ENCODE results near the gene PACRG. TPM values are rescaled to one million over a fixed set of nuclear protein-coding genes. Genes with fewer than 3 reads are reported as not detected.

Gene PACRG
- total RNA-seq, 3 donors from 2014 or later: 0.64 to 6.4 (median 4.6) TPM

GRCh38 chr6:162706232-162706631 lies 21.5 kb upstream of the PACRG start:
- Histone ChIP-seq H3K4me3 (peak overlapping the region in 1 of 3 donors; percentile 32), H3K27ac (peak overlapping the region in 1 of 2 donors; percentile 14), H3K27me3 (no peaks in the 10 kb centered on the region), H3K36me3 (no peaks in the 10 kb centered on the region), H3K4me1 (no peaks in the 10 kb centered on the region), H3K9me3 (no peaks in the 10 kb centered on the region)
- DNase-seq (ENCODE audit: low spot score in 2 of 2): peak; percentile 19 to 52
- no peak for TF ChIP-seq POLR2A (IDR thresholded peaks at IDR 0.05)
- TF ChIP-seq, protein P1, sequence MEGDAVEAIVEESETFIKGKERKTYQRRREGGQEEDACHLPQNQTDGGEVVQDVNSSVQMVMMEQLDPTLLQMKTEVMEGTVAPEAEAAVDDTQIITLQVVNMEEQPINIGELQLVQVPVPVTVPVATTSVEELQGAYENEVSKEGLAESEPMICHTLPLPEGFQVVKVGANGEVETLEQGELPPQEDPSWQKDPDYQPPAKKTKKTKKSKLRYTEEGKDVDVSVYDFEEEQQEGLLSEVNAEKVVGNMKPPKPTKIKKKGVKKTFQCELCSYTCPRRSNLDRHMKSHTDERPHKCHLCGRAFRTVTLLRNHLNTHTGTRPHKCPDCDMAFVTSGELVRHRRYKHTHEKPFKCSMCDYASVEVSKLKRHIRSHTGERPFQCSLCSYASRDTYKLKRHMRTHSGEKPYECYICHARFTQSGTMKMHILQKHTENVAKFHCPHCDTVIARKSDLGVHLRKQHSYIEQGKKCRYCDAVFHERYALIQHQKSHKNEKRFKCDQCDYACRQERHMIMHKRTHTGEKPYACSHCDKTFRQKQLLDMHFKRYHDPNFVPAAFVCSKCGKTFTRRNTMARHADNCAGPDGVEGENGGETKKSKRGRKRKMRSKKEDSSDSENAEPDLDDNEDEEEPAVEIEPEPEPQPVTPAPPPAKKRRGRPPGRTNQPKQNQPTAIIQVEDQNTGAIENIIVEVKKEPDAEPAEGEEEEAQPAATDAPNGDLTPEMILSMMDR (IDR thresholded peaks at IDR 0.05): no peak
- intact Hi-C loops (cut with DNase I; ENCODE audit: low total_unique reads): no loop called here

GRCh38 chr6:162708971-162709370 lies 18.8 kb upstream of the PACRG start:
- no peak for TF ChIP-seq POLR2AphosphoS5 (IDR thresholded peaks at IDR 0.05)
- TF ChIP-seq POLR2A (IDR thresholded peaks at IDR 0.05): no peak
- TF ChIP-seq, protein P1 (IDR thresholded peaks at IDR 0.05): no peak
- H3K27me3 ChIP-seq: no peaks in the 10 kb centered on the region
- H3K27ac ChIP-seq: no peak overlapping the region
- no peak for DNase-seq (ENCODE audit: low spot score in 2 of 2)
- no peaks in the 10 kb centered on the region for H3K9me3 ChIP-seq
- intact Hi-C loops (cut with DNase I; ENCODE audit: low total_unique reads): no loop called here
- H3K4me3 ChIP-seq: no peak overlapping the region
- no peaks in the 10 kb centered on the region for H3K4me1 ChIP-seq
- H3K36me3 ChIP-seq: no peaks in the 10 kb centered on the region

DNA sequence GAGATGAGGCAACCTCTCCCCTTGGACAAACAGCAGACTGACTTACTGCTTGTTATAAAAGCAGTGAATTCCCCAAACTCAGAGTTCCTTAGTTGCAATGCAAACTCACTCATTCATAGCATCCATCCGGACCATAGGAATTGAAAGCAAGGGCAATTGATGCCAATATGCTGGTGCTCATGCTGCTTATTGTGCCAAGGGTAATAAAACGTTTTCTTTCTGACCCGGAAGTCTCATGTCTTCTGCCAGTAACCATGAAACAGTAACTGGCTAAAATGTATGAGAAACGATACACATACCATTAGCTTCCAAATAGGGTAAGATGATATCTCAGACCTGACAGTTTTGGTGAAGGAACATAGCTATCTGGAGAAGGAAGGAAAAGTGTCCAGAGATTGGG lies 18.3 kb upstream of the PACRG start:
- TF ChIP-seq, protein P1 (IDR thresholded peaks at IDR 0.05): no peak
- TF ChIP-seq POLR2A (IDR thresholded peaks at IDR 0.05) (no peak), POLR2AphosphoS5 (IDR thresholded peaks at IDR 0.05) (no peak)
- intact Hi-C loops (cut with DNase I; ENCODE audit: low total_unique reads): no loop called here

DNA sequence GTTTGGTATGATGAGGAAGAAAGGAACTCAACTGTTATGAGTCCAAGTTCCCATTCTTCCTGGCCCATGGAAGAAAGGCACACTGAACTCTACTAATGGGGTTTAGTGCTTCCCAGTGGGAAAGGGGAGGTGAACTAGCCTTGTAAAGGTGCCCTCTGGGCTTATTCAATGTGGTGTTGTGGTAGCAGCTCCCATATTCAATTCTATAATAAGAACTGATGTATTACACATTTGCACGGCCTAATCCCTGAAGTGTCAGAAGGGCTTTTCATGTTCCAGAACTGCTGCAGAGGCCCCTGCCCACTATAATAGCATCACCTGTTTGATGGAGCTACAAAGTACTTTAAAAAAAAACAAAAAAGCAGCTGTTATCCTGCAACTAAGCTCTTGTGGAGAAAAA lies 17.4 kb upstream of the PACRG start:
- H3K4me3 ChIP-seq: no peak overlapping the region
- no peaks in the 10 kb centered on the region for H3K9me3 ChIP-seq
- H3K36me3 ChIP-seq: no peaks in the 10 kb centered on the region
- no peaks in the 10 kb centered on the region for H3K4me1 ChIP-seq
- TF ChIP-seq POLR2AphosphoS5 (IDR thresholded peaks at IDR 0.05) (no peak), POLR2A (IDR thresholded peaks at IDR 0.05) (no peak)
- TF ChIP-seq, protein P1 (IDR thresholded peaks at IDR 0.05): no peak
- DNase-seq (ENCODE audit: low spot score in 2 of 2): no peak
- intact Hi-C loops (cut with DNase I; ENCODE audit: low total_unique reads): no loop called here
- no peaks in the 10 kb centered on the region for H3K27me3 ChIP-seq
- no peak overlapping the region for H3K27ac ChIP-seq

More for the DNA sequence above, 18.3 kb upstream of the PACRG start:
- Histone ChIP-seq H3K4me1 (no peaks in the 10 kb centered on the region), H3K4me3 (no peak overlapping the region), H3K36me3 (no peaks in the 10 kb centered on the region), H3K27ac (no peak overlapping the region), H3K9me3 (no peaks in the 10 kb centered on the region), H3K27me3 (no peaks in the 10 kb centered on the region)
- DNase-seq (ENCODE audit: low spot score in 2 of 2): no peak

DNA sequence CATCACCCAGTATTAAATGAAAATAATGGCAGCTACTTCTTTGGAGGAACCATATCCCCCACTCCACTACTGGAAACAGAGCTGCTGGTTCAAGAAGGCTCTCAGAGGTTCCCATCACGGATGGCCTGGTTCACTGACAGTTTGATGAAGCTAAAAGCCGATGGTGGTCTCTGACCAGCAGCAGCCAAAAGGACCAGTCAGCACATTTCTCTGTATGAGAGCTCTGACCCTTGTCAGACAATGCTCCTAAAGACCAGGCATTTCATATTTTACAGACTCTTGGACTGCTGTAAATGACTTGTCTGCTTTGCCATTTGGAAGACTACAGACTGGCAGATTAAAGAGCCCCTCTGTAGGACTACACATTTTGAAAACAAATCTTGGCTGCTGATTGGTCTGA lies 16.8 kb upstream of the PACRG start:
- intact Hi-C loops (cut with DNase I; ENCODE audit: low total_unique reads): no loop called here
- Histone ChIP-seq H3K27me3 (no peaks in the 10 kb centered on the region), H3K4me1 (no peaks in the 10 kb centered on the region), H3K9me3 (no peaks in the 10 kb centered on the region), H3K36me3 (no peaks in the 10 kb centered on the region), H3K4me3 (no peak overlapping the region), H3K27ac (no peak overlapping the region)
- TF ChIP-seq, protein P1 (IDR thresholded peaks at IDR 0.05): no peak
- TF ChIP-seq POLR2AphosphoS5 (IDR thresholded peaks at IDR 0.05) (no peak), POLR2A (IDR thresholded peaks at IDR 0.05) (no peak)
- no peak for DNase-seq (ENCODE audit: low spot score in 2 of 2)
